Measurements from ENCODE around the gene TRIOBP. TPM values are rescaled to one million over a fixed set of nuclear protein-coding genes. Genes with fewer than 3 reads are reported as not detected.

Gene TRIOBP
- total RNA-seq, 2 experiments from 2014 or later = 9.0 to 10.1 TPM

- Histone ChIP-seq H3K9me3 (ENCODE audit: control insufficient read depth in 1 of 2, insufficient read depth in 1 of 2, low read length in 2 of 2) (peaks cover 0 to 19% of the 10 kb centered on the region in 2 experiments), H3K27me3 (ENCODE audit: control insufficient read depth in 1 of 2, insufficient read depth in 2 of 2, low read length in 2 of 2) (peaks cover 38 to 44% of the 10 kb centered on the region in 2 experiments), H3K4me3 (ENCODE audit: low read length) (peak overlapping the region; percentile 56), H3K4me1 (ENCODE audit: insufficient read depth, low read length) (peaks cover 54% of the 10 kb centered on the region), H3K36me3 (ENCODE audit: insufficient read depth, low read length) (no peaks in the 10 kb centered on the region), H3K27ac (ENCODE audit: low read depth in 1 of 2, low read length in 2 of 2) (no peak overlapping the region)
- Mint-ChIP-seq H3K4me1 (ENCODE audit: low read depth) (peaks cover 45% of the 10 kb centered on the region), H3K27ac (no peak overlapping the region), H3K36me3 (ENCODE audit: low read depth) (no peaks in the 10 kb centered on the region), H3K27me3 (peaks cover 46% of the 10 kb centered on the region), H3K4me3 (peak overlapping the region; percentile 88), H3K9me3 (no peaks in the 10 kb centered on the region)
- no peak for ATAC-seq (ENCODE audit: poor library complexity)
- DNase-seq = peak in 3 of 14 experiments; percentile 46 to 48 (median 47)
- POLR2A ChIA-PET = interaction anchor here (0.8 kb wide), 1 partner anchor 42 kb away, joined by 3 read pairs; the partner anchor contains the start of gene ANKRD54
- TF ChIP-seq CTCF (IDR thresholded peaks at IDR 0.05) = no peak
- intact Hi-C loops (cut with DNase I, micrococcal nuclease) = no loop called here
- CTCF ChIA-PET = interaction anchor here (1.2 kb wide), 1 partner anchor 61 kb away, joined by 4 read pairs; no protein-coding TSS in a partner anchor
Measured at GRCh38 chr22:37802310-37803194, 105.7 kb downstream of the TRIOBP start.

GRCh38 chr22:37803195-37803638 lies 106.4 kb downstream of the TRIOBP start:
- Histone ChIP-seq H3K4me3 (ENCODE audit: low read length) (peak overlapping the region; percentile 56), H3K36me3 (ENCODE audit: insufficient read depth, low read length) (no peaks in the 10 kb centered on the region), H3K4me1 (ENCODE audit: insufficient read depth, low read length) (peaks cover 61% of the 10 kb centered on the region), H3K27me3 (ENCODE audit: control insufficient read depth in 1 of 2, insufficient read depth in 2 of 2, low read length in 2 of 2) (peaks cover 43 to 49% of the 10 kb centered on the region in 2 experiments), H3K27ac (ENCODE audit: low read depth in 1 of 2, low read length in 2 of 2) (no peak overlapping the region), H3K9me3 (ENCODE audit: control insufficient read depth in 1 of 2, insufficient read depth in 1 of 2, low read length in 2 of 2) (peaks cover 0 to 19% of the 10 kb centered on the region in 2 experiments)
- no peaks in the 10 kb centered on the region for H3K9me3 Mint-ChIP-seq
- peaks cover 49% of the 10 kb centered on the region for H3K4me1 Mint-ChIP-seq (ENCODE audit: low read depth)
- H3K27ac Mint-ChIP-seq = no peak overlapping the region
- peak overlapping the region; percentile 88 for H3K4me3 Mint-ChIP-seq
- TF ChIP-seq CTCF (IDR thresholded peaks at IDR 0.05) = no peak
- H3K27me3 Mint-ChIP-seq = peaks cover 48% of the 10 kb centered on the region
- POLR2A ChIA-PET = interaction anchor here (0.8 kb wide), 1 partner anchor 41 kb away, joined by 3 read pairs; the partner anchor contains the start of gene ANKRD54
- ATAC-seq (ENCODE audit: poor library complexity) (no peak), DNase-seq (no peak)
- intact Hi-C loops (cut with DNase I, micrococcal nuclease) = no loop called here
- H3K36me3 Mint-ChIP-seq (ENCODE audit: low read depth) = no peaks in the 10 kb centered on the region
- CTCF ChIA-PET = interaction anchor here (1.2 kb wide), 1 partner anchor 60 kb away, joined by 4 read pairs; no protein-coding TSS in a partner anchor

- Mint-ChIP-seq H3K27me3 (peaks cover 52% of the 10 kb centered on the region), H3K4me1 (ENCODE audit: low read depth) (peaks cover 52% of the 10 kb centered on the region), H3K9me3 (no peaks in the 10 kb centered on the region), H3K36me3 (ENCODE audit: low read depth) (no peaks in the 10 kb centered on the region), H3K27ac (peak overlapping the region; percentile 27), H3K4me3 (peak overlapping the region; percentile 79)
- CTCF ChIA-PET = interaction anchor here (1.2 kb wide), 1 partner anchor 60 kb away, joined by 4 read pairs; no protein-coding TSS in a partner anchor
- no peak overlapping the region for H3K27ac ChIP-seq (ENCODE audit: low read depth in 1 of 2, low read length in 2 of 2)
- H3K27me3 ChIP-seq (ENCODE audit: control insufficient read depth in 1 of 2, insufficient read depth in 2 of 2, low read length in 2 of 2) = peaks cover 44 to 52% of the 10 kb centered on the region in 2 experiments
- POLR2A ChIA-PET = interaction anchor here (1.6 kb wide), 1 partner anchor 14 kb away, joined by 6 read pairs; no protein-coding TSS in a partner anchor
- H3K4me1 ChIP-seq (ENCODE audit: insufficient read depth, low read length) = peaks cover 67% of the 10 kb centered on the region
- no peaks in the 10 kb centered on the region for H3K36me3 ChIP-seq (ENCODE audit: insufficient read depth, low read length)
- intact Hi-C loops (cut with DNase I, micrococcal nuclease) = no loop called here
- no peak for DNase-seq
- TF ChIP-seq CTCF (IDR thresholded peaks at IDR 0.05) = no peak
- H3K4me3 ChIP-seq (ENCODE audit: low read length) = no peak overlapping the region
- H3K9me3 ChIP-seq (ENCODE audit: control insufficient read depth in 1 of 2, insufficient read depth in 1 of 2, low read length in 2 of 2) = peaks cover 0 to 19% of the 10 kb centered on the region in 2 experiments
- ATAC-seq (ENCODE audit: poor library complexity) = no peak
Measured at GRCh38 chr22:37803639-37804351, 106.9 kb downstream of the TRIOBP start.

All from CD4-positive, alpha-beta T cell (primary cell).